Osteocyte (in vitro differentiated cells): ENCODE measurements around the gene FAM186B. TPM values are rescaled to one million over a fixed set of nuclear protein-coding genes. Genes with fewer than 3 reads are reported as not detected.
A peak's percentile ranks its signal among the peaks of the same experiment; 100 is the strongest.

Experiments
- DNase-seq: peaks from one replicate; pipeline ENCODE4 v3.0.0; 2021; ENCODE audit warnings: mixed read lengths; ENCODE audit not compliant: unreplicated experiment; ENCODE audit errors: extremely low spot score
- H3K27ac Mint-ChIP-seq: one replicate; pipeline ENCODE4 v1.8.0; 2021; ENCODE audit warnings: mild to moderate bottlenecking, mixed read lengths; ENCODE audit not compliant: unreplicated experiment
- H3K27me3 Mint-ChIP-seq: one replicate; pipeline ENCODE4 v1.8.0; 2021; ENCODE audit warnings: mixed read lengths; ENCODE audit not compliant: unreplicated experiment
- H3K36me3 Mint-ChIP-seq: one replicate; pipeline ENCODE4 v1.8.0; 2021; ENCODE audit warnings: mixed read lengths; ENCODE audit not compliant: unreplicated experiment
- H3K4me1 Mint-ChIP-seq: one replicate; pipeline ENCODE4 v1.8.0; 2021; ENCODE audit warnings: mixed read lengths; ENCODE audit not compliant: unreplicated experiment
- H3K4me3 Mint-ChIP-seq: one replicate; pipeline ENCODE4 v1.8.0; 2021; ENCODE audit warnings: mild to moderate bottlenecking, moderate library complexity, mixed read lengths; ENCODE audit not compliant: unreplicated experiment
- H3K9me3 Mint-ChIP-seq: one replicate; pipeline ENCODE4 v1.8.0; 2021; ENCODE audit warnings: mixed read lengths; ENCODE audit not compliant: unreplicated experiment
- CTCF ChIP-seq: fragments of 200-600 bp; sonication (generic); IDR thresholded peaks from 2 replicates; pipeline ENCODE4 v1.5.0; 2021; ENCODE audit warnings: antibody characterized with exemption, mild to moderate bottlenecking, moderate library complexity
- total RNA-seq: library from RNA; stranded (reverse); gene quantifications from 2 replicates; pipeline ENCODE4 v1.2.1, GENCODE V29; 2021

Gene FAM186B
- total RNA-seq, 1 donor from 2014 or later: 0.30 TPM

GRCh38 chr12:49645146-49646039 lies 40.0 kb upstream of the FAM186B start:
- Mint-ChIP-seq H3K4me1 (peaks cover 22% of the 10 kb centered on the region), H3K27ac (peak overlapping the region; percentile 35), H3K4me3 (no peak overlapping the region), H3K27me3 (no peaks in the 10 kb centered on the region), H3K9me3 (no peaks in the 10 kb centered on the region), H3K36me3 (peaks cover 38% of the 10 kb centered on the region)
- DNase-seq: no peak
- no peak for TF ChIP-seq CTCF

GRCh38 chr12:49644620-49644994 lies 39.2 kb upstream of the FAM186B start:
- Mint-ChIP-seq H3K36me3 (peaks cover 37% of the 10 kb centered on the region), H3K27me3 (no peaks in the 10 kb centered on the region), H3K4me3 (no peak overlapping the region), H3K9me3 (no peaks in the 10 kb centered on the region), H3K4me1 (peaks cover 22% of the 10 kb centered on the region), H3K27ac (peak overlapping the region; percentile 81)
- DNase-seq: peak; percentile 91
- peak; percentile 98 for TF ChIP-seq CTCF

- no peak overlapping the region for H3K4me3 Mint-ChIP-seq
- H3K27ac Mint-ChIP-seq: peak overlapping the region; percentile 81
- H3K36me3 Mint-ChIP-seq: peaks cover 35% of the 10 kb centered on the region
- no peaks in the 10 kb centered on the region for H3K9me3 Mint-ChIP-seq
- no peak for TF ChIP-seq CTCF
- peaks cover 20% of the 10 kb centered on the region for H3K4me1 Mint-ChIP-seq
- no peaks in the 10 kb centered on the region for H3K27me3 Mint-ChIP-seq
- DNase-seq: no peak
These were observed 38.7 kb upstream of the FAM186B start for GRCh38 chr12:49643961-49644619.

- TF ChIP-seq CTCF: no peak
- DNase-seq: no peak
- Mint-ChIP-seq H3K4me1 (peaks cover 10% of the 10 kb centered on the region), H3K27me3 (no peaks in the 10 kb centered on the region), H3K4me3 (no peak overlapping the region), H3K9me3 (no peaks in the 10 kb centered on the region), H3K27ac (no peak overlapping the region), H3K36me3 (peaks cover 30% of the 10 kb centered on the region)
These were observed 37.7 kb upstream of the FAM186B start for GRCh38 chr12:49643135-49643534.

- no peaks in the 10 kb centered on the region for H3K9me3 Mint-ChIP-seq
- no peak overlapping the region for H3K27ac Mint-ChIP-seq
- H3K4me1 Mint-ChIP-seq: peaks cover 9% of the 10 kb centered on the region
- no peak overlapping the region for H3K4me3 Mint-ChIP-seq
- DNase-seq: no peak
- peaks cover 30% of the 10 kb centered on the region for H3K36me3 Mint-ChIP-seq
- no peaks in the 10 kb centered on the region for H3K27me3 Mint-ChIP-seq
- no peak for TF ChIP-seq CTCF
These were observed 36.9 kb upstream of the FAM186B start for GRCh38 chr12:49642370-49642802.
